HG02763 (cell line): ENCODE measurements around the gene WFIKKN1.
"Not testable (repeated sequence)": the region's sequence is repeated elsewhere in the genome, so short reads cannot be mapped to it uniquely, and the experiment has no call there.

Experiments
- ATAC-seq: cut with Tn5 transposase; IDR thresholded peaks from one replicate; pipeline ENCODE4 v1.9.1; 2021; ENCODE audit warnings: mild to moderate bottlenecking, moderate library complexity; ENCODE audit not compliant: unreplicated experiment

The WFIKKN1 gene

DNA sequence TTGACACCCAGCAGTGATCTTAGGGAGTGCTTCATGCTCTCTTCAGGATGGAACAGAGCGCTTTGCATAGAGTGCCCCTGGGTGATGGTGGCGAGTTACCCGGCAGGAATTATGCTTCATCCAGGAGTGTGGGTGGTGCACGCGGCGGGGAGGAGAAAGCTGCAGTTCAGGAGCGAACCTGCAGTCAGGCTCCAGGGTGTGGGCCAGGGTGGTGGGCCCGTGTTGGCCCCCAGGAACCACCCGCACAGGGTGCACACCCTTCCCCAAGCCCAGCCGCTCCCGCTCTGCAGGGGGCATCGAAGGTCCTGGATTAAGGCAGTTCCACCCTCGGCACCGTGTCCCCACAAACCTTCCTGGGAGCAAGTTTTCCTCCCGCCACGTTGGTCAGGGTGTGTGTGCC lies 37.0 kb upstream of the WFIKKN1 start:
- ATAC-seq, result no peak

DNA sequence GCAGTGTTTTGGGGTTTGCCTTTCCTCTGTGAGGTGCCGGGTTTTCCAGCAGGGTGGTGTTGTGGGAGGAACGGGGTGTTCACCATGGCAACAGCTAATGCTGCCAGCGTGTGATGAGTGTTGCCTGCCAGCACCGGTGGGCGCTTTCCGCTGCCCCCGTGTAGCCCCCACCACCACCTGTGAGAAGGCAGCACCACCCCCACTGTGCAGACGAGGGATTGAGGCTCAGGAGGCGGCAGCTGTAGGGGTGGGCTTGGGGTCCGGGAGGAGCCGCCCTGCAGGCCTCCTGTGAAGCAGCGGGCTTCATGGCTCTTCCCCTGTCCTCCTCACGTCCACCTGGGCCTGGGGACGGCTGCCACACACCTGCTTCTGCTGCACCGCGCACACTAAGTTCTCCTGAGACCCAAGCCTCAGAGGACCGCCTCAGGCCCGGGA lies 35.7 kb upstream of the WFIKKN1 start:
- ATAC-seq, result no peak

- ATAC-seq, result no peak
Measured at GRCh38 chr16:595942-596735, 34.6 kb upstream of the WFIKKN1 start.

DNA sequence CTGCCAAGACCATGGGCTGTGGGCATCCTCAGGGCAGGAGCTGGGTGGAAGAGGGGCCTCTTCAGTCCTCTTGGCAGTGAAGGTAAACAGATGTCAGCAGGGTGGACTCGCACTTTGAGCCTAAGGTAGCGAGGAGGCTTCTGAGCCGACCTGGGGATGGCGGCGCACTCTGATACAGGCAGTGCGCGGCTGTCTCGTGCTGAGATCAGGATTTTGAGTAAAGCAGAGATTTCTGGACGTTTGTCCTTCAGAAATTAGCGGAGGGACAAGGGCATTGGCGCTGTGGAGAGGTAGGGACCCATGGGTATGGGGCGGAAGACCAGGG lies 34.1 kb upstream of the WFIKKN1 start:
- no peak for ATAC-seq

DNA sequence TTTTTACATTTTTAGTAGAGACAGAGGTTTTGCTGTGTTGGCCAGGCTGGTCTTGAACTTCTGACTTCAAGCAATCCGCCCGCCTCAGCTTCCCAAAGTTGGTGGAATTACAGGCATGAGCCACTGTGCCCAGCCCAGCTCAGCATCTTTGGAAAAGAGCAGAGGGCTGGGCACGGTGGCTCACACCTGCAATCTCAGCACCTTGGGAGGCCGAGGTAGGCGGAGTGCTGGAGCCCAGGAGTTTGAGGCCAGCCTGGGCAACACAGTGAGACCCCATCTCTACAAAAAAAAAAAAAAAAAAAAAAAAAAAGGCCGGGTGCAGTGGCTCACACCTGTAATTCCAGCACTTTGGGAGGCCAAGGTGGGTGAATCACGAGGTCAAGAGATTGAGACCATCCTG lies 33.1 kb upstream of the WFIKKN1 start:
- not testable (repeated sequence) for ATAC-seq

DNA sequence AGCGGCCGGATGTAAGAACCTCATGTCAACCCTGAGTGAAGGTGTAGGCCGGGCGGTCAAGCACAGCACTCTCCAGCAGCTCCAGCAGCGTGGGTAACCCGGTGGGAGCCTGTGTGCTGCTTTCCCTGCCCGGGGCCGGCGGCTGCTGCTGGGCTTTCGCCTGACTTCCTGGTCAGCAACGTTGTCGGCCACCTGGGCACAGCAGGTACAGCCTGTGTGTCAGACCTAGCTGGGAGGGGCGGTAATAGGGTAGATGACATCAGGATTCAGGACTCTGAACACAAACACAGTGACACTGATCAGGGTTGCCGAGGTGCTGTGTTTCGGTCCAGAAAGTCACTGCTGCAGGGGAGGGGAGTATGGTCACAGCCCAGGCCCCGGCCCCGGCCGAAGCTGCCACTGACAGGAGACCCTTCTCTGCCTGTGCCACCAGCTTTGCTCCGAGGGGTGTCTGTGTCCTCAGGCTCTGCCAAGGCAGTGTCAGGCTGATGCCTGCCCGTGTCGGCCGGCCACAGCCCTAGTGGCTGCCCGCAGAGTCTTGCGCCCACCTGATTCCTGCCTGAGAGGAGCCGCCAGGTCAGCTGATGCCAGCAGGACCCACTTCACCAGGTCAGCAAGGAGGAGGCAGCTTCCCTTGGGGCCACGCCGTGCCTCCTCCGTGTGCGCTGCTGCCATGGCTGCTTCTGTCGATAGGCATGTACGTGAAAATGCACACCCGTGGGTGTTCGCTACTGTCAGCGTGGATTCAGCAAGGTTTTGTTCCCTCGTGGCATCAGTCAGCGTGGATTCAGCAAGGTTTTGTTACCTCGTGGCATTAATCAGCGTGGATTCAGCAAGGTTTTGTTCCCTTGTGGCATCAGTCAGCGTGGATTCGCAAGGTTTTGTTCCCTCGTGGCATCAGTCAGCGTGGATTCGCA lies 31.7 kb upstream of the WFIKKN1 start:
- ATAC-seq, result no peak

DNA sequence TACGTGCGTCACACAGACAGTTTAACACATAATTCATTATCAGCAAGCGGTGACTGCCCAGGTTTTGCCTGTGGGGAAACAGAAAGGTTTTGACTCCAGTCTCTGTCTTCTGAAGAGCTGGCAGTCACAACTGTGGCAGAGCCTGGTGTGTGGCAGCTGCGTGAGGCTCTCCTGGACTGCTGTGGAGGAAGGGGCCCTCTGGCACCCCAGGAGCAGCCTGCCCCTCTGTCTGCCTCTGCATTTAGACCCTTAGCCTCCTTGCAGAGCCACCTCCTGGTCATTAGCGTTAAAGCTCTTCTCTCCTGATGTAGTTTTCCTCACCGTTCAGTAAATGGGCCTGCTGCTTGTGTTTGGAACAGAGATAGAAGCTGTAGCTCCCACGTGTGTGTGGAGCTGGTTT lies 30.0 kb upstream of the WFIKKN1 start:
- no peak for ATAC-seq

DNA sequence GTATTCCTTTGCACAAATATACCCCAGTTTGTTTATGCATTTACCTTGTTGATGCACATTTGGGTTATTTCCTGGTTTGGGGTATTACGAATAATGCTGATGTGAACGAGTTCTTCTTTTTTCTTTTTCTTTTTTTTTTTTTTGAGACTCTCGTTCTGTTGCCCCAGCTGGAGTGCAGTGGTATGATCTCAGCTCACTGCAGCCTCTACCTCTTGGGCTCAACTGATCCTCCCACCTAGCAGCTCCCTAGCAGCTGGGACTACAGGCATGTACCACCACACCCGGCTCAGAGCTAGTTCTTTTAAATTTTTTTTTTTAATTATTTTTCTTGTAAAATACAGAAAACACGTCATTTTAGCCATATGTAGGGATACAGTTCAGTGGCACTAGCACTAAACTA lies 26.9 kb upstream of the WFIKKN1 start:
- no peak for ATAC-seq

GRCh38 chr16:606656-607307 lies 24.0 kb upstream of the WFIKKN1 start:
- ATAC-seq, result no peak

DNA sequence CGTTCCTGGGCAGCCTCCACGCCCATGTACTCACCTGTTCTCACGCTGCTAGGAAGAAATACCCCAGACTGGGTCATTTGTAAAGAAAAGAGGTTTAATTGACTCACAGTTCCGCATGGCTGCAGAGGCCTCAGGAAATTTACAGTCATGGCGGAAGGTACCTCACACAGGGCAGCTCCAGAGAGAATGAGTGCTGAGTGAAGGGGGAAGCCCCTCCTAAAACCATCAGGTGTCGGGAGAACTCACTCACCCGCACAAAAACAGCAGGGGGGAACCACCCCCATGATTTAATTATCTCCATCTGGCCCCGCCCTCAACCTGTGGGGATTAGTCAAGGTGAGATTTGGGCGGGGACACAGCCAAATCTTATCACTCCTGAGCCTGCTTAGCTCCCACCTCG lies 22.8 kb upstream of the WFIKKN1 start:
- no peak for ATAC-seq

- no peak for ATAC-seq
Measured at GRCh38 chr16:609316-609715, 21.5 kb upstream of the WFIKKN1 start.

- ATAC-seq, result no peak
Measured at GRCh38 chr16:609984-610383, 20.8 kb upstream of the WFIKKN1 start.

- ATAC-seq, result no peak
Measured at GRCh38 chr16:610513-611381, 20.0 kb upstream of the WFIKKN1 start.

GRCh38 chr16:615122-615521 lies 15.7 kb upstream of the WFIKKN1 start:
- no peak for ATAC-seq

GRCh38 chr16:616733-617586 lies 13.8 kb upstream of the WFIKKN1 start:
- no peak for ATAC-seq

GRCh38 chr16:617855-618254 lies 12.9 kb upstream of the WFIKKN1 start:
- ATAC-seq, result no peak

DNA sequence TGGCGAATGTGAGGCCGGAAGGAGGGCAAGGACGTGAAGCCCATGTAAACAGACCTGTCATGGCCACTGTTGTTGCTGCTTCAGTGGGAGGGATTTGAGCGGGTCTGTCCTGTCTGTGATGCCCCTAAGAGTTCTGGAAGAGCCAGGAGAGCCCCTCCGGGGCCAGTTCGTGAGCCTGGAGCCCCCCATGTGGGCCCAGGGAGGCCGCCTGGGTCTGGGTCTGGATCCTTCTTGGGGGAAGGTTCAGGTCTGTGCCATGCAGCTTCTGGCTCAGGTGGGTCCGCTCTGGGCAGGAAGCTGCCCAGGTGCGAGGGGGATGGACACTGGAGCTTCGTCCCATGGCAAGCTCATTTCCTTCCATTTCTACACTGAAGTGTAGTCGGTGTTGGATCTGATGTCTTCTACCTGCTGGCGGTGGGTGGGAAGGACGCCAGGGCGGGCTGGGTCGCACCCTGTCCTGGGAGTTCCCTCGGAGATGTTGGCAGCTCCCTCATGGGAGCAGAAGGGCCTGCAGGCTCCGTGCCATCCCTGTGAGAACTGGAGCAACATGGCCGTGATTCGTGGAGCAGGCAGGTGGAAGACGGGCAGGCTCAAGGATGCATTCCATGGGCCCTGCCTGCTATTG lies 11.2 kb upstream of the WFIKKN1 start:
- ATAC-seq, result no peak

DNA sequence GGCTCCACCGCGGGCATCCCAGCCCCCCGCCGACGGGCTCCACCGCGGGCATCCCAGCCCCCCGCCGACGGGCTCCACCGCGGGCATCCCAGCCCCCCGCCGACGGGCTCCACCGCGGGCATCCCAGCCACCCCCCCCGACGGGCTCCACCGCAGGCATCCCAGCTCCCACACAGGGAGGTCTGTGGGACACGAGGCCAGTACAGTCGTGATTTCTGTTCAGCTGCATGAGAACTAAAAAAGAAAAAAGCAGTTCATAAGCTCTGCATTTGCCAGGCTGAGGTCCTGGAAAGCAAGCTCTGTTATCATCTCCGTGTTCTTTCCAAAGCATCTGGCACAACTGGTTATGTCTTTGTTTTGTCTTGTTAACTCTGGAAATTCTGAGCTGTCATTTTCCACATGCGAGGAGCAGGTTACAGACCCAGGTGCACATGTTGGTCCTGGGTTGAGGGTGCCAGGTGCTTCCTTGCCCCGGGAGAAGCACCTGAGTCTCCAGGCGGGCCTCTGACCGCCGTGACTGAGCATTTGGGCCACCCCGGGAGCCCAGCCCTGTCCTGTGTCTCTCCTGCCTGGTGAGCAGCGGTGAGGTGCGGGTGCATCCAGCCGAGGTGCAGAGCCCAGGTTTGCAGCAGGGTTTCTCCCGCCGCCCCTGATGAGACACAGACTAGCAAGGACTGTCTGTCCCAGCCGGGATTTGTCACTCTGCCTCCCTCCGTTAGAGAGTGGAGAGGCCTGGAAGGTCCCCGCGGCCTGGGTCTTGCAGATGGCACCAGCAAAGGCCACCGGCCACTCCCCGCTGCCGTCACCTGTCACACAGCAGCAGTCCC lies 9.9 kb upstream of the WFIKKN1 start:
- no peak for ATAC-seq
